HepG2 (cell line): ENCODE results near the gene GCDH. TPM values are rescaled to one million over a fixed set of nuclear protein-coding genes. Genes with fewer than 3 reads are reported as not detected.

Source experiments
- ATAC-seq: fragments of 200-7000 bp; cut with Tn5 transposase; 3 replicates; pipeline ENCODE4 v1.9.1; 2020; ENCODE audit warnings: mild to moderate bottlenecking, moderate library complexity
- BruUV-seq: library from RNA; stranded (reverse); fragments of 400-500 nt; replicated peaks from 2 replicates; lab custom pipeline; 2021; lab: Mats Ljungman, UMichigan
- CTCF ChIA-PET: fragments of 300-600 bp; formaldehyde crosslinking; extraction: SDS; loops from one replicate; lab custom pipeline; 2021; ENCODE audit warnings: low total read pairs, inconsistent platforms, low intra/inter-chr PET ratio; lab: Yijun Ruan, JAX
- POLR2A ChIA-PET: fragments of 350-600 bp; sonication (Branson Sonifier 250); formaldehyde crosslinking; loops from one replicate; lab custom pipeline; 2020; ENCODE audit warnings: antibody characterized with exemption, inconsistent platforms; lab: Yijun Ruan, JAX
- DNase-seq: peaks from one replicate; pipeline ENCODE4 v3.0.0-alpha.2; 2015; ENCODE audit warnings: low spot score
- FAIRE-seq: peaks from 3 replicates; lab custom pipeline; 2011; peaks lifted over from hg19 to GRCh38; lab: Jason Lieb, UNC
- H2AFZ ChIP-seq: one replicate; pipeline ENCODE4 v1.6.1; 2011; ENCODE audit warnings: low read length, inconsistent platforms
- H3K27ac ChIP-seq: fragments of 300-600 bp; 3 replicates; pipeline ENCODE4 v1.8.0; 2011; ENCODE audit warnings: mixed run types, mild to moderate bottlenecking, mixed read lengths, low read length, inconsistent platforms; ENCODE audit not compliant: insufficient read depth; ENCODE audit errors: extremely low read length
- H3K27me3 ChIP-seq, 2 experiments: fragments of 200-600 bp in 1 of 2; 2 replicates in 1 of 2; 3 replicates in 1 of 2; pipeline versions ENCODE4 v1.6.0 to v1.8.0; 2011; ENCODE audit warnings: low read length in 2 of 2, mild to moderate bottlenecking in 2 of 2, moderate library complexity in 2 of 2, inconsistent platforms in 1 of 2; ENCODE audit not compliant: insufficient read depth in 2 of 2, control insufficient read depth in 1 of 2
- H3K36me3 ChIP-seq, 2 experiments: fragments of 200-600 bp in 1 of 2; replicated peaks in 1 of 2; 2 replicates in 1 of 2; 3 replicates in 1 of 2; pipeline versions ENCODE4 v1.5.1 to v1.8.0; 2011; ENCODE audit warnings: low read length in 2 of 2, inconsistent platforms in 1 of 2; ENCODE audit not compliant: insufficient read depth in 2 of 2, control insufficient read depth in 1 of 2
- H3K4me1 ChIP-seq: 2 replicates; pipeline ENCODE4 v1.5.1; 2012; ENCODE audit warnings: low read length, inconsistent platforms; ENCODE audit not compliant: insufficient read depth
- H3K4me2 ChIP-seq: 2 replicates; pipeline ENCODE4 v1.6.0; 2011; ENCODE audit warnings: low read depth, low read length, inconsistent platforms
- H3K4me3 ChIP-seq, 3 experiments: fragments of 200-600 bp in 1 of 3; sonication (generic), shearing (Covaris generic) in 1 of 3; replicated peaks in 1 of 3; 2 replicates each; pipeline ENCODE4 v1.5.1; 2011 to 2016; ENCODE audit warnings: low read length in 3 of 3, inconsistent platforms in 2 of 3, low read depth in 2 of 3, mild to moderate bottlenecking in 2 of 3, control low read depth in 1 of 3, mixed read lengths in 1 of 3; ENCODE audit not compliant: insufficient read depth in 1 of 3
- H3K79me2 ChIP-seq: one replicate; pipeline ENCODE4 v1.6.1; 2011; ENCODE audit warnings: low read length, inconsistent platforms; ENCODE audit not compliant: insufficient read depth
- H3K9ac ChIP-seq: 2 replicates; pipeline ENCODE4 v1.6.0; 2011; ENCODE audit warnings: mild to moderate bottlenecking, low read depth, low read length, inconsistent platforms; ENCODE audit not compliant: insufficient read depth
- H3K9me3 ChIP-seq: 2 replicates; pipeline ENCODE4 v1.5.1; 2012; ENCODE audit warnings: mild to moderate bottlenecking, low read length
- H4K20me1 ChIP-seq: 2 replicates; pipeline ENCODE4 v1.6.0; 2011; ENCODE audit warnings: inconsistent platforms, mild to moderate bottlenecking, low read length, moderate library complexity; ENCODE audit not compliant: insufficient read depth
- CBFB ChIP-seq: sonication (generic); formaldehyde crosslinking; IDR thresholded peaks from 2 replicates; pipeline ENCODE4 v1.4.0; 2020; ENCODE audit warnings: missing genetic modification reagents
- CENPT ChIP-seq: sonication (generic); formaldehyde crosslinking; IDR thresholded peaks from 2 replicates; pipeline ENCODE4 v1.8.0; 2022; ENCODE audit warnings: low read depth, mild to moderate bottlenecking, moderate library complexity, missing genetic modification reagents
- FOXC1 ChIP-seq: sonication (generic); formaldehyde crosslinking; IDR thresholded peaks from 2 replicates; pipeline ENCODE4 v1.8.0; 2022; ENCODE audit warnings: mild to moderate bottlenecking, missing genetic modification reagents, borderline replicate concordance
- JARID2 ChIP-seq: sonication (generic); formaldehyde crosslinking; IDR thresholded peaks from 2 replicates; pipeline ENCODE4 v1.8.1; 2023; ENCODE audit warnings: missing genetic modification reagents, inconsistent platforms; ENCODE audit not compliant: insufficient replicate concordance
- JUNB ChIP-seq: sonication (generic); formaldehyde crosslinking; IDR thresholded peaks from 2 replicates; pipeline ENCODE4 v1.8.0; 2022; ENCODE audit warnings: missing genetic modification reagents, mild to moderate bottlenecking, borderline replicate concordance
- KAT2B ChIP-seq: fragments of 150-350 bp; IDR thresholded peaks from 2 replicates; pipeline ENCODE4 v1.6.1; 2014; ENCODE audit warnings: low read depth, low read length, borderline replicate concordance
- KAT7 ChIP-seq: IDR thresholded peaks from 2 replicates; pipeline ENCODE4 v1.6.1; 2018; ENCODE audit warnings: borderline replicate concordance, missing compliant biosample characterization
- KDM1A ChIP-seq: IDR thresholded peaks from 2 replicates; pipeline ENCODE4 v1.6.1; 2016; ENCODE audit warnings: missing compliant biosample characterization
- KDM3A ChIP-seq: IDR thresholded peaks from 2 replicates; pipeline ENCODE4 v1.6.1; 2018; ENCODE audit warnings: low read depth, missing compliant biosample characterization
- KDM5A ChIP-seq: fragments of 200-600 bp; sonication (generic); IDR thresholded peaks from 2 replicates; pipeline ENCODE4 v1.7.0; 2018; ENCODE audit warnings: antibody characterized with exemption, mild to moderate bottlenecking, low read length, borderline replicate concordance
- PRPF4 ChIP-seq: fragments of 200-400 bp; formaldehyde crosslinking; IDR thresholded peaks from 2 replicates; pipeline ENCODE4 v1.6.1; 2016; ENCODE audit warnings: low read length, low read depth; ENCODE audit not compliant: poor library complexity, severe bottlenecking
- STAT5B ChIP-seq: sonication (generic); formaldehyde crosslinking; IDR thresholded peaks from 2 replicates; pipeline ENCODE4 v1.4.0; 2020; ENCODE audit warnings: missing genetic modification reagents
- TAF15 ChIP-seq: fragments of 200-400 bp; formaldehyde crosslinking; IDR thresholded peaks from one replicate; pipeline ENCODE4 v1.6.1; 2018; ENCODE audit warnings: mild to moderate bottlenecking, low read depth, low read length; ENCODE audit not compliant: poor library complexity, severe bottlenecking
- ZBTB42 ChIP-seq: sonication (generic); formaldehyde crosslinking; IDR thresholded peaks from 2 replicates; pipeline ENCODE4 v1.5.0; 2020; ENCODE audit warnings: mild to moderate bottlenecking, missing genetic modification reagents
- ZFP90 ChIP-seq: sonication (generic); formaldehyde crosslinking; IDR thresholded peaks from 2 replicates; pipeline ENCODE4 v1.8.0; 2022; ENCODE audit warnings: missing genetic modification reagents, mild to moderate bottlenecking, inconsistent platforms, borderline replicate concordance
- ZKSCAN1 ChIP-seq: fragments of 150-350 bp; IDR thresholded peaks from 2 replicates; pipeline ENCODE4 v1.6.1; 2014; ENCODE audit warnings: low read length
- ZNF124 ChIP-seq: sonication (generic); formaldehyde crosslinking; IDR thresholded peaks from 2 replicates; pipeline ENCODE4 v1.4.0; 2020; ENCODE audit warnings: missing genetic modification reagents
- ZNF644 ChIP-seq: IDR thresholded peaks from 2 replicates; pipeline ENCODE4 v1.6.1; 2016; ENCODE audit warnings: low read depth
- WGBS: methylation state at CpG from one replicate; pipeline ENCODE4 v1.1.6; 2017; ENCODE audit warnings: low lambda C conversion rate; 5-methylcytosine and 5-hydroxymethylcytosine counted together
- in situ Hi-C: cut with HindIII; loops from 2 replicates; pipeline ENCODE4 v1.10.0; 2017; ENCODE audit warnings: low pct_unique_long_range_greater_than_20kb; ENCODE audit not compliant: extremely low pct_ligation_motif_present
- intact Hi-C: fragments of 100-400 bp; cut with micrococcal nuclease; formaldehyde crosslinking; loops from one replicate; pipeline ENCODE4 v1.10.0; 2022; ENCODE audit not compliant: unreplicated experiment
- polyA plus RNA-seq, 8 experiments: library from polyadenylated mRNA; depleted of rRNA in 3 of 8; stranded (reverse) in 7 of 8; unstranded in 1 of 8; fragments of >200 nt; fragmentation: Illumina TruSeq in 4 of 8; extraction: Trizol in 4 of 8; gene quantifications; 2 replicates each; pipeline versions ENCODE4 v1.2.1 to v1.2.3, GENCODE V29; 2011 to 2016; ENCODE audit warnings: low read depth in 4 of 8, missing spikeins in 1 of 8, mixed read lengths in 1 of 8; ENCODE audit not compliant: insufficient read depth in 1 of 8
- total RNA-seq, 5 experiments: library from RNA; depleted of rRNA; stranded (reverse); fragments of >200 nt; fragmentation: Illumina TruSeq; extraction: Trizol; gene quantifications; 2 replicates each; pipeline ENCODE4 v1.2.3, GENCODE V29; 2016; ENCODE audit warnings: low read depth in 1 of 5
- TF ChIP-seq, protein P1 (sequence below): sonication (generic); formaldehyde crosslinking; IDR thresholded peaks from 2 replicates; pipeline ENCODE4 v1.4.0; 2020; ENCODE audit warnings: missing genetic modification reagents
- TF ChIP-seq, protein P2 (sequence below): sonication (generic); formaldehyde crosslinking; IDR thresholded peaks from 2 replicates; pipeline ENCODE4 v1.5.1; 2020; ENCODE audit warnings: mild to moderate bottlenecking, missing genetic modification reagents, borderline replicate concordance

Gene GCDH
- total and polyA plus RNA-seq, 2 of the 13 experiments (the other 11 are each of a cell fraction or from before 2014, with no cell fraction given), result 15.1 to 38.0 TPM

DNA sequence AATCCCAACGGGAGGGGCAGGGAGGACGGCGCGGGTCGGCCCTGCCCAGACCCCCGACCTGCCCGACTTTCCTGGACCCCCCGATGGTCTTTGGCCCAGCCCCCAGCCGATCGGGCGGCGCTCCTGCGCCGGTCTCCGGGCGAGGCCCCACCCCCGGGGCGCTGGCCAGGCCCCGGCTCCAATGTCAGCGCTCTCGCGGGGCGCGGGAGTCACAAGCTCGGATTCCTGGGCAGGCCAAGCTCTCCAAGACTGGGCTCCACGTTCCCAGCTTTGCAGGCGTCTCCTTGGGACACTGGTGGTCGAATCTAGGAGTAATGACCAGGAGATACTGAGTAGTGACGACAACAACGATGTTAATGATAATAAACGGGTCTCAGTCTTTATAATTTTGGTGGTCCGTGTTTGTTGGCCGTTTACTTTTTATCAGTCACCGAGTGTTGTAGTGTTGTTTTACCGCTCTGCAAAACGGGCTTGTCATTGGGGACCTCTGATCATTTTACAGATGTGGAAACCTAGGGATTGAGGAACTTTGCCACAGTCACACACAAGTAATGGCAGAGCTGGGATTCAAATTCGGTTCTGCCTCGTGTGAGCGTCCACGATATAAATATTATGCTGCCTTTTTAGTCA is 55.2 kb downstream of the GCDH start:
- CTCF ChIA-PET, result no interaction called here
- peak overlapping the region; percentile 82 to 89 (median 84) for H3K4me3 ChIP-seq
- peaks cover 23% of the 10 kb centered on the region for H3K79me2 ChIP-seq
- H4K20me1 ChIP-seq, result no peaks in the 10 kb centered on the region; the same call in 1 of the 2 replicates
- H3K9me3 ChIP-seq, result no peaks in the 10 kb centered on the region
- peak overlapping the region; percentile 91 for H3K9ac ChIP-seq
- in situ Hi-C loops (no loop called here), intact Hi-C loops (no loop called here)
- H3K4me1 ChIP-seq, result peaks cover 35% of the 10 kb centered on the region
- no peaks in the 10 kb centered on the region; a peak in 1 of 5 replicates for H3K27me3 ChIP-seq
- POLR2A ChIA-PET, result interaction anchor here (0.6 to 1.8 kb wide), 15 partner anchors 9 to 1135 kb away, joined by 3 to 25 read pairs (median 3); partner anchors contain the start of genes DNASE2, FARSA, GADD45GIP1 and GET3
- no peak overlapping the region for H2AFZ ChIP-seq
- no peak for FAIRE-seq
- peaks cover 29 to 58% of the 10 kb centered on the region in 2 experiments for H3K36me3 ChIP-seq
- no TSS peak for BruUV-seq
- DNase-seq, result peak; percentile 71
- H3K4me2 ChIP-seq, result peak overlapping the region; percentile 74
- peak; percentile 81 for ATAC-seq
- WGBS, result 0% methylated on average over 24 of the region's 40 CpGs
- peak overlapping the region; percentile 91 for H3K27ac ChIP-seq
- TF ChIP-seq CBFB (CRISPR knock-in tag) (no peak), KDM1A (CRISPR knock-in tag) (no peak), KDM5A (peak; percentile 59; the same call in 1 of the 2 replicates), ZFP90 (CRISPR knock-in tag) (no peak), KAT2B (no peak), PRPF4 (no peak), FOXC1 (no peak), JARID2 (CRISPR knock-in tag) (no peak), ZBTB42 (no peak), STAT5B (no peak), KDM3A (CRISPR knock-in tag) (no peak), ZNF644 (no peak), CENPT (CRISPR knock-in tag) (no peak), KAT7 (CRISPR knock-in tag) (0 out of 2 replicates have a peak, but pooled peaks have one; percentile 10), TAF15 (no peak), JUNB (CRISPR knock-in tag) (no peak), ZNF124 (no peak), ZKSCAN1 (no peak)
- TF ChIP-seq, protein P1, sequence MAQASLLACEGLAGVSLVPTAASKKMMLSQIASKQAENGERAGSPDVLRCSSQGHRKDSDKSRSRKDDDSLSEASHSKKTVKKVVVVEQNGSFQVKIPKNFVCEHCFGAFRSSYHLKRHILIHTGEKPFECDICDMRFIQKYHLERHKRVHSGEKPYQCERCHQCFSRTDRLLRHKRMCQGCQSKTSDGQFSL (CRISPR knock-in tag), result no peak
- TF ChIP-seq, protein P2, sequence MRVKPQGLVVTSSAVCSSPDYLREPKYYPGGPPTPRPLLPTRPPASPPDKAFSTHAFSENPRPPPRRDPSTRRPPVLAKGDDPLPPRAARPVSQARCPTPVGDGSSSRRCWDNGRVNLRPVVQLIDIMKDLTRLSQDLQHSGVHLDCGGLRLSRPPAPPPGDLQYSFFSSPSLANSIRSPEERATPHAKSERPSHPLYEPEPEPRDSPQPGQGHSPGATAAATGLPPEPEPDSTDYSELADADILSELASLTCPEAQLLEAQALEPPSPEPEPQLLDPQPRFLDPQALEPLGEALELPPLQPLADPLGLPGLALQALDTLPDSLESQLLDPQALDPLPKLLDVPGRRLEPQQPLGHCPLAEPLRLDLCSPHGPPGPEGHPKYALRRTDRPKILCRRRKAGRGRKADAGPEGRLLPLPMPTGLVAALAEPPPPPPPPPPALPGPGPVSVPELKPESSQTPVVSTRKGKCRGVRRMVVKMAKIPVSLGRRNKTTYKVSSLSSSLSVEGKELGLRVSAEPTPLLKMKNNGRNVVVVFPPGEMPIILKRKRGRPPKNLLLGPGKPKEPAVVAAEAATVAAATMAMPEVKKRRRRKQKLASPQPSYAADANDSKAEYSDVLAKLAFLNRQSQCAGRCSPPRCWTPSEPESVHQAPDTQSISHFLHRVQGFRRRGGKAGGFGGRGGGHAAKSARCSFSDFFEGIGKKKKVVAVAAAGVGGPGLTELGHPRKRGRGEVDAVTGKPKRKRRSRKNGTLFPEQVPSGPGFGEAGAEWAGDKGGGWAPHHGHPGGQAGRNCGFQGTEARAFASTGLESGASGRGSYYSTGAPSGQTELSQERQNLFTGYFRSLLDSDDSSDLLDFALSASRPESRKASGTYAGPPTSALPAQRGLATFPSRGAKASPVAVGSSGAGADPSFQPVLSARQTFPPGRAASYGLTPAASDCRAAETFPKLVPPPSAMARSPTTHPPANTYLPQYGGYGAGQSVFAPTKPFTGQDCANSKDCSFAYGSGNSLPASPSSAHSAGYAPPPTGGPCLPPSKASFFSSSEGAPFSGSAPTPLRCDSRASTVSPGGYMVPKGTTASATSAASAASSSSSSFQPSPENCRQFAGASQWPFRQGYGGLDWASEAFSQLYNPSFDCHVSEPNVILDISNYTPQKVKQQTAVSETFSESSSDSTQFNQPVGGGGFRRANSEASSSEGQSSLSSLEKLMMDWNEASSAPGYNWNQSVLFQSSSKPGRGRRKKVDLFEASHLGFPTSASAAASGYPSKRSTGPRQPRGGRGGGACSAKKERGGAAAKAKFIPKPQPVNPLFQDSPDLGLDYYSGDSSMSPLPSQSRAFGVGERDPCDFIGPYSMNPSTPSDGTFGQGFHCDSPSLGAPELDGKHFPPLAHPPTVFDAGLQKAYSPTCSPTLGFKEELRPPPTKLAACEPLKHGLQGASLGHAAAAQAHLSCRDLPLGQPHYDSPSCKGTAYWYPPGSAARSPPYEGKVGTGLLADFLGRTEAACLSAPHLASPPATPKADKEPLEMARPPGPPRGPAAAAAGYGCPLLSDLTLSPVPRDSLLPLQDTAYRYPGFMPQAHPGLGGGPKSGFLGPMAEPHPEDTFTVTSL (CRISPR knock-in tag), result 0 out of 2 replicates have a peak, but pooled peaks have one; percentile 4
